ENCODE results near the gene ZDHHC15.

GRCh38 chrX:75369721-75370120, 153.1 kb downstream of the ZDHHC15 start:
- no peak for TF ChIP-seq EP300 (IDR thresholded peaks at IDR 0.05)
- no peak for TF ChIP-seq CTCF (IDR thresholded peaks at IDR 0.05)
- TF ChIP-seq POLR2A (IDR thresholded peaks at IDR 0.05) = no peak
